Measurements from ENCODE around the gene DTX1. TPM values are rescaled to one million over a fixed set of nuclear protein-coding genes. Genes with fewer than 3 reads are reported as not detected.

The DTX1 gene
- total and polyA plus RNA-seq, 2 of the 8 experiments (the other 6 are each of a cell fraction or from before 2014, with no cell fraction given) = 4.7 to 6.9 TPM

- H2BK5ac ChIP-seq (ENCODE audit: low read depth, low read length) = no peak overlapping the region
- H2AK5ac ChIP-seq (ENCODE audit: low read depth, low read length) = no peak overlapping the region
- no peaks in the 10 kb centered on the region for H4K20me1 ChIP-seq (replicated peaks in 1 of 2; ENCODE audit: control insufficient read depth in 1 of 2, insufficient read depth in 2 of 2, low read length in 2 of 2)
- H2BK15ac ChIP-seq (ENCODE audit: low read length) = no peak overlapping the region
- no peaks in the 10 kb centered on the region for H3K9me3 ChIP-seq (ENCODE audit: insufficient read depth in 2 of 2, low read depth in 1 of 2, low read length in 1 of 2)
- H3K27me3 ChIP-seq (replicated peaks in 1 of 4; ENCODE audit: control insufficient read depth in 3 of 4, extremely low read depth in 1 of 4, insufficient read depth in 3 of 4, low read length in 3 of 4) = peaks cover 0 to 22% (median 19%) of the 10 kb centered on the region in 4 experiments; a peak in 6 of 7 replicates
- no peak overlapping the region for H3K27ac ChIP-seq (ENCODE audit: low read depth, low read length)
- no peak overlapping the region for H2BK20ac ChIP-seq (ENCODE audit: low read length)
- H3K4me3 ChIP-seq (ENCODE audit: extremely low read depth in 1 of 4, insufficient read depth in 2 of 4, low read depth in 3 of 4, low read length in 4 of 4) = peak overlapping the region; percentile 46 to 77 (median 55); a peak in 6 of 8 replicates
- WGBS, 2 experiments (ENCODE audit: extremely low coverage in 1 of 2, insufficient coverage in 1 of 2, insufficient read length in 1 of 2, insufficient replicate concordance in 2 of 2, low coverage in 1 of 2, low lambda C conversion rate in 2 of 2, missing lambda C conversion rate in 1 of 2) = 21% methylated on average over 4 of the region's 8 CpGs; no CpG with 5 or more reads in 1 of the 2 experiments
- H3K14ac ChIP-seq (ENCODE audit: insufficient read length) = no peak overlapping the region
- H3K18ac ChIP-seq (ENCODE audit: extremely low read depth, low read length) = no peak overlapping the region
- H2BK12ac ChIP-seq (ENCODE audit: low read depth, low read length) = no peak overlapping the region
- H3K4ac ChIP-seq (replicated peaks; ENCODE audit: insufficient read length, low read depth, low read length) = no peak overlapping the region
- H2AFZ ChIP-seq (ENCODE audit: low read length) = no peak overlapping the region
- H4K91ac ChIP-seq (replicated peaks; ENCODE audit: insufficient read length, low read length) = no peak overlapping the region
- H3K36me3 ChIP-seq (ENCODE audit: control insufficient read depth in 2 of 4, insufficient read depth in 4 of 4, low read length in 3 of 4) = no peaks in the 10 kb centered on the region
- no peak overlapping the region for H3K56ac ChIP-seq (replicated peaks; ENCODE audit: insufficient read length, low read depth, low read length)
- no peak overlapping the region for H2BK120ac ChIP-seq (replicated peaks; ENCODE audit: low read depth, low read length)
- no peak for TF ChIP-seq TBP (IDR thresholded peaks at IDR 0.05; ENCODE audit: low read depth, low read length)
- no peak for TF ChIP-seq YY1 (IDR thresholded peaks at IDR 0.05; ENCODE audit: low read depth, low read length)
- TF ChIP-seq GABPA (IDR thresholded peaks at IDR 0.05; ENCODE audit: borderline replicate concordance, insufficient read depth, low read length) = no peak
- no peak for TF ChIP-seq KDM5A (IDR thresholded peaks at IDR 0.05; ENCODE audit: low read length)
- TF ChIP-seq ATF2 (IDR thresholded peaks at IDR 0.05; ENCODE audit: low read length) = no peak
- no peak for TF ChIP-seq RXRA (IDR thresholded peaks at IDR 0.05; ENCODE audit: insufficient read depth, low read depth, low read length)
- TF ChIP-seq HDAC6 (IDR thresholded peaks at IDR 0.05; ENCODE audit: low read depth, low read length) = no peak
- TF ChIP-seq SP1 (IDR thresholded peaks at IDR 0.05; ENCODE audit: low read depth, low read length) = no peak
- TF ChIP-seq, protein P1, sequence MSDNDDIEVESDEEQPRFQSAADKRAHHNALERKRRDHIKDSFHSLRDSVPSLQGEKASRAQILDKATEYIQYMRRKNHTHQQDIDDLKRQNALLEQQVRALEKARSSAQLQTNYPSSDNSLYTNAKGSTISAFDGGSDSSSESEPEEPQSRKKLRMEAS (IDR thresholded peaks at IDR 0.05) = no peak
- no peak for TF ChIP-seq CHD2 (IDR thresholded peaks at IDR 0.05; ENCODE audit: low read length)
- TF ChIP-seq BRCA1 (IDR thresholded peaks at IDR 0.05; ENCODE audit: low read depth, low read length) = no peak
- no peak overlapping the region for H3K23ac ChIP-seq (ENCODE audit: insufficient read length)
- H3K23me2 ChIP-seq (ENCODE audit: low read depth, low read length) = peaks cover 14% of the 10 kb centered on the region; the same call in 1 of the 2 replicates
- H4K8ac ChIP-seq (ENCODE audit: extremely low read depth, insufficient read depth, low read length) = no peak overlapping the region; the same call in 1 of the 2 replicates
- CTCF ChIA-PET (ENCODE audit: partially characterized antibody) = interaction anchor here (0.9 to 2.0 kb wide), 4 partner anchors 14 to 63 kb away, joined by 3 to 5 read pairs (median 4); no protein-coding TSS in a partner anchor
- H4K5ac ChIP-seq (ENCODE audit: insufficient read length, low read depth, low read length) = no peak overlapping the region
- no peak for DNase-seq (ENCODE audit: low read depth in 1 of 2, low spot score in 2 of 2)
- peak overlapping the region; percentile 50 to 76 for H3K4me2 ChIP-seq (ENCODE audit: insufficient read depth in 1 of 2, low read depth in 2 of 2, low read length in 2 of 2)
- POLR2A ChIA-PET (ENCODE audit: partially characterized antibody) = interaction anchor here (1.6 kb wide), 1 partner anchor 97 kb away, joined by 3 read pairs; no protein-coding TSS in a partner anchor
- H3K4me1 ChIP-seq (replicated peaks in 1 of 4; ENCODE audit: control insufficient read depth in 3 of 4, insufficient read depth in 4 of 4, low read length in 3 of 4) = peaks cover 0 to 4% (median 2%) of the 10 kb centered on the region in 4 experiments; a peak in 3 of 7 replicates
- no peak for FAIRE-seq
- H3K79me2 ChIP-seq (ENCODE audit: control insufficient read depth in 1 of 2, insufficient read depth in 2 of 2, low read length in 2 of 2) = no peaks in the 10 kb centered on the region
- H3K9ac ChIP-seq (replicated peaks in 1 of 4; ENCODE audit: extremely low read depth in 1 of 4, low read depth in 3 of 4, low read length in 3 of 4) = no peak overlapping the region
- H3K79me1 ChIP-seq (ENCODE audit: low read depth, low read length) = no peaks in the 10 kb centered on the region
These were observed 224 bp upstream of the DTX1 start for GRCh38 chr12:113056381-113056630.
